Panc1 (cell line): ENCODE results near the gene CLDN4. TPM values are rescaled to one million over a fixed set of nuclear protein-coding genes. Genes with fewer than 3 reads are reported as not detected.

Experiments
- ATAC-seq: fragments of 200-7000 bp; cut with Tn5 transposase; 2 replicates; pipeline ENCODE4 v1.9.1; 2020; ENCODE audit warnings: mild to moderate bottlenecking, moderate library complexity
- BruUV-seq: library from RNA; stranded (reverse); fragments of 400-500 nt; replicated peaks from 2 replicates; lab custom pipeline; 2021; lab: Mats Ljungman, UMichigan
- CTCF ChIA-PET: fragments of 300-600 bp; sonication (Branson Sonifier 250); formaldehyde crosslinking; loops from one replicate; lab custom pipeline; 2022; ENCODE audit warnings: antibody characterized with exemption; lab: Charles Lee
- POLR2A ChIA-PET: fragments of 300-600 bp; sonication (Branson Sonifier 250); formaldehyde crosslinking; loops from one replicate; lab custom pipeline; 2022; ENCODE audit warnings: antibody characterized with exemption; lab: Charles Lee
- DNase-seq: peaks from one replicate; pipeline ENCODE4 v3.0.0-alpha.2; 2010; ENCODE audit warnings: low read depth, low spot score
- H3K27ac ChIP-seq: 2 replicates; pipeline ENCODE4 v1.5.1; 2011; ENCODE audit warnings: mild to moderate bottlenecking, low read length, inconsistent platforms
- H3K27me3 ChIP-seq: fragments of 200-500 bp; sonication (Bioruptor generic); 2 replicates; pipeline ENCODE4 v1.6.0; 2014; ENCODE audit warnings: low read length, inconsistent platforms; ENCODE audit not compliant: control insufficient read depth, insufficient read depth
- H3K36me3 ChIP-seq: fragments of 200-500 bp; sonication (Bioruptor generic); 2 replicates; pipeline ENCODE4 v1.5.1; 2014; ENCODE audit warnings: inconsistent platforms, mild to moderate bottlenecking, low read length, moderate library complexity; ENCODE audit not compliant: control insufficient read depth, insufficient read depth
- H3K4me1 ChIP-seq: 2 replicates; pipeline ENCODE4 v1.5.1; 2011; ENCODE audit warnings: inconsistent platforms, mild to moderate bottlenecking, low read length, moderate library complexity; ENCODE audit not compliant: control insufficient read depth, insufficient read depth
- H3K4me3 ChIP-seq, 2 experiments: 2 replicates each; pipeline ENCODE4 v1.5.1; 2011 to 2012; ENCODE audit warnings: low read depth in 2 of 2, low read length in 2 of 2, mild to moderate bottlenecking in 2 of 2, inconsistent platforms in 1 of 2, moderate library complexity in 1 of 2
- H3K9me3 ChIP-seq: fragments of 200-500 bp; sonication (Bioruptor generic); 2 replicates; pipeline ENCODE4 v1.5.1; 2014; ENCODE audit warnings: low read depth, mild to moderate bottlenecking, inconsistent platforms, low read length, moderate library complexity; ENCODE audit not compliant: control insufficient read depth, insufficient read depth
- POLR2AphosphoS5 ChIP-seq: IDR thresholded peaks from 2 replicates; pipeline ENCODE4 v1.6.1; 2012; ENCODE audit warnings: mild to moderate bottlenecking, low read depth, low read length, moderate library complexity
- SIN3A ChIP-seq: IDR thresholded peaks from 2 replicates; pipeline ENCODE4 v1.6.1; 2012; ENCODE audit warnings: low read depth, mild to moderate bottlenecking, low read length, moderate library complexity, borderline replicate concordance; ENCODE audit not compliant: insufficient read depth
- TCF7L2 ChIP-seq: IDR thresholded peaks from 2 replicates; pipeline ENCODE4 v1.6.1; 2011; ENCODE audit warnings: mild to moderate bottlenecking, low read depth, low read length, inconsistent platforms
- in situ Hi-C: cut with HindIII; loops from 2 replicates; pipeline ENCODE4 v1.10.0; 2016; ENCODE audit warnings: low sequenced_read_pairs, low pct_unique_long_range_greater_than_20kb
- intact Hi-C: fragments of 100-400 bp; cut with micrococcal nuclease; formaldehyde crosslinking; loops from one replicate; pipeline ENCODE4 v1.10.0; 2022; ENCODE audit not compliant: unreplicated experiment
- total RNA-seq: library from RNA; stranded (reverse); gene quantifications from one replicate; pipeline ENCODE4 v1.2.1, GENCODE V29; 2021; ENCODE audit not compliant: unreplicated experiment
- TF ChIP-seq, protein P1 (sequence below), 2 experiments: IDR thresholded peaks; 2 replicates each; pipeline ENCODE4 v1.6.1; 2011 to 2012; ENCODE audit warnings: low read depth in 2 of 2, control low read depth in 1 of 2, low read length in 1 of 2, mild to moderate bottlenecking in 1 of 2, moderate library complexity in 1 of 2; ENCODE audit not compliant: insufficient read depth in 1 of 2
- TF ChIP-seq, protein P2 (sequence below): fragments of 450-650 bp; IDR thresholded peaks from 2 replicates; pipeline ENCODE4 v1.5.1; 2017; ENCODE audit warnings: mild to moderate bottlenecking

CLDN4 gene
- total RNA-seq, 1 experiment from 2014 or later, result 295 TPM

DNA sequence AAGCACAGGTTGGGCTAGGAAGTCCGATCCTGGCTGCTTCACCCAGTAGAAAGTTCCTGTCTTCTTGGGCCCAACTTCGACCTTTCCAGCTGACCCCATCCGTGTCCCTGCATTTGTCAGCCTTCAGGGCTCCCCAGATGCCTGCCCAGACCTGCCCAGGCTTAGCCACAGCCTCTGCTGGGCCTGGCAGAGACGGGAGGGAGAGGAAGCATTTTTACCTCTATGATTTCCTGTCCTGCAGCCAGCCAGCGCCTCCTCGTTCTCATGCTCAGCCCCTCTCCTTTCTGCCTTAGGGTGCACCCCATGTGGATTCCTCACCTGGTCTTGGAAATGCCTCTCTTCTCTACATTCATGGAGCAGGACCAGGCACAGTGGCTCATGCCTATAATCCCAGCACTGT is 7.8 kb downstream of the CLDN4 start:
- H3K9me3 ChIP-seq, result no peaks in the 10 kb centered on the region
- no peak for TF ChIP-seq TCF7L2
- TF ChIP-seq, protein P1, sequence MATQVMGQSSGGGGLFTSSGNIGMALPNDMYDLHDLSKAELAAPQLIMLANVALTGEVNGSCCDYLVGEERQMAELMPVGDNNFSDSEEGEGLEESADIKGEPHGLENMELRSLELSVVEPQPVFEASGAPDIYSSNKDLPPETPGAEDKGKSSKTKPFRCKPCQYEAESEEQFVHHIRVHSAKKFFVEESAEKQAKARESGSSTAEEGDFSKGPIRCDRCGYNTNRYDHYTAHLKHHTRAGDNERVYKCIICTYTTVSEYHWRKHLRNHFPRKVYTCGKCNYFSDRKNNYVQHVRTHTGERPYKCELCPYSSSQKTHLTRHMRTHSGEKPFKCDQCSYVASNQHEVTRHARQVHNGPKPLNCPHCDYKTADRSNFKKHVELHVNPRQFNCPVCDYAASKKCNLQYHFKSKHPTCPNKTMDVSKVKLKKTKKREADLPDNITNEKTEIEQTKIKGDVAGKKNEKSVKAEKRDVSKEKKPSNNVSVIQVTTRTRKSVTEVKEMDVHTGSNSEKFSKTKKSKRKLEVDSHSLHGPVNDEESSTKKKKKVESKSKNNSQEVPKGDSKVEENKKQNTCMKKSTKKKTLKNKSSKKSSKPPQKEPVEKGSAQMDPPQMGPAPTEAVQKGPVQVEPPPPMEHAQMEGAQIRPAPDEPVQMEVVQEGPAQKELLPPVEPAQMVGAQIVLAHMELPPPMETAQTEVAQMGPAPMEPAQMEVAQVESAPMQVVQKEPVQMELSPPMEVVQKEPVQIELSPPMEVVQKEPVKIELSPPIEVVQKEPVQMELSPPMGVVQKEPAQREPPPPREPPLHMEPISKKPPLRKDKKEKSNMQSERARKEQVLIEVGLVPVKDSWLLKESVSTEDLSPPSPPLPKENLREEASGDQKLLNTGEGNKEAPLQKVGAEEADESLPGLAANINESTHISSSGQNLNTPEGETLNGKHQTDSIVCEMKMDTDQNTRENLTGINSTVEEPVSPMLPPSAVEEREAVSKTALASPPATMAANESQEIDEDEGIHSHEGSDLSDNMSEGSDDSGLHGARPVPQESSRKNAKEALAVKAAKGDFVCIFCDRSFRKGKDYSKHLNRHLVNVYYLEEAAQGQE (IDR thresholded peaks at IDR 0.05; ENCODE audit: insufficient read depth in 1 of 2, low read depth in 2 of 2, low read length in 1 of 2), result no peak
- TF ChIP-seq POLR2AphosphoS5, result no peak
- TF ChIP-seq, protein P2, sequence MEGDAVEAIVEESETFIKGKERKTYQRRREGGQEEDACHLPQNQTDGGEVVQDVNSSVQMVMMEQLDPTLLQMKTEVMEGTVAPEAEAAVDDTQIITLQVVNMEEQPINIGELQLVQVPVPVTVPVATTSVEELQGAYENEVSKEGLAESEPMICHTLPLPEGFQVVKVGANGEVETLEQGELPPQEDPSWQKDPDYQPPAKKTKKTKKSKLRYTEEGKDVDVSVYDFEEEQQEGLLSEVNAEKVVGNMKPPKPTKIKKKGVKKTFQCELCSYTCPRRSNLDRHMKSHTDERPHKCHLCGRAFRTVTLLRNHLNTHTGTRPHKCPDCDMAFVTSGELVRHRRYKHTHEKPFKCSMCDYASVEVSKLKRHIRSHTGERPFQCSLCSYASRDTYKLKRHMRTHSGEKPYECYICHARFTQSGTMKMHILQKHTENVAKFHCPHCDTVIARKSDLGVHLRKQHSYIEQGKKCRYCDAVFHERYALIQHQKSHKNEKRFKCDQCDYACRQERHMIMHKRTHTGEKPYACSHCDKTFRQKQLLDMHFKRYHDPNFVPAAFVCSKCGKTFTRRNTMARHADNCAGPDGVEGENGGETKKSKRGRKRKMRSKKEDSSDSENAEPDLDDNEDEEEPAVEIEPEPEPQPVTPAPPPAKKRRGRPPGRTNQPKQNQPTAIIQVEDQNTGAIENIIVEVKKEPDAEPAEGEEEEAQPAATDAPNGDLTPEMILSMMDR, result no peak
- TF ChIP-seq SIN3A, result no peak
- H3K4me1 ChIP-seq, result peaks cover 22% of the 10 kb centered on the region
- H3K27me3 ChIP-seq, result no peaks in the 10 kb centered on the region
- H3K36me3 ChIP-seq, result no peaks in the 10 kb centered on the region; the same call in 1 of the 2 replicates
- in situ Hi-C loops, result no loop called here
- POLR2A ChIA-PET, result no interaction called here
- intact Hi-C loops, result no loop called here
- no peak for DNase-seq
- no peak overlapping the region for H3K4me3 ChIP-seq
- CTCF ChIA-PET, result no interaction called here
- BruUV-seq, result no TSS peak
- ATAC-seq, result no peak; the same call in 1 of the 2 replicates
- H3K27ac ChIP-seq, result peak overlapping the region; percentile 42

DNA sequence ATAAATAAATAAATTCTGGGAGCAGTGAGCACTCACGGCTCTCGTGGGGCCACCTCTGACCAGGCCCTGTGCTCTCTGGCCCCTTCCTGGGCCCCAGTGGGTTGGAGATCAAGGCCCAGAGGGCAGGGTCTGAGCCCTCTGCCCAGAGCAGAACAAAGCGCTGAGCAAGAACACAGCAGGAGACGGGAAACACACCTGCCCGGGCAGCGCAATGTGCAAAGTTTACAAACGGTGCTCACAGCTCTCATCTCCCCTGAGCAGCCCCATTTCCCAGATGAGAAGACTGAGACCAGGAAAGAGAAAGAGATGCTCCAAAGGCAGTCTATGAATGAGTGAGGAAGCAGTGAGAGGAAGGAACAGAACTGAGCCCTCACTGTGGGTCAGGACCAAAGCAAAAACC is 8.5 kb downstream of the CLDN4 start:
- CTCF ChIA-PET, result interaction anchor here (0.6 to 0.8 kb wide), 3 partner anchors 10 to 216 kb away, joined by 3 to 12 read pairs (median 4); no protein-coding TSS in a partner anchor
- TF ChIP-seq TCF7L2 (no peak), POLR2AphosphoS5 (no peak), SIN3A (no peak)
- TF ChIP-seq, protein P2, result no peak
- TF ChIP-seq, protein P1 (IDR thresholded peaks at IDR 0.05; ENCODE audit: insufficient read depth in 1 of 2, low read depth in 2 of 2, low read length in 1 of 2), result no peak
- ATAC-seq (no peak), DNase-seq (no peak)
- Histone ChIP-seq H3K27me3 (no peaks in the 10 kb centered on the region), H3K4me3 (no peak overlapping the region), H3K4me1 (peaks cover 21% of the 10 kb centered on the region), H3K9me3 (no peaks in the 10 kb centered on the region), H3K36me3 (no peaks in the 10 kb centered on the region; the same call in 1 of the 2 replicates), H3K27ac (peak overlapping the region; percentile 65)
- POLR2A ChIA-PET, result no interaction called here
- BruUV-seq, result no TSS peak
- in situ Hi-C loops (no loop called here), intact Hi-C loops (no loop called here)
